Measurements from ENCODE around the gene LRRC52.

- TF ChIP-seq HMGXB4 (CRISPR knock-in tag; IDR thresholded peaks at IDR 0.05; ENCODE audit: borderline replicate concordance) (no peak), CTCF (IDR thresholded peaks at IDR 0.05) (no peak), KDM1A (IDR thresholded peaks at IDR 0.05; ENCODE audit: low read depth) (no peak), BHLHE40 (IDR thresholded peaks at IDR 0.05; ENCODE audit: low read depth, low read length) (no peak), CHD2 (IDR thresholded peaks at IDR 0.05; ENCODE audit: low read length, partially characterized antibody) (no peak), POLR2A (IDR thresholded peaks at IDR 0.05; ENCODE audit: low read length) (no peak), ATOH8 (CRISPR knock-in tag; IDR thresholded peaks at IDR 0.05; ENCODE audit: low read depth) (no peak), NFE2L2 (conservative IDR thresholded peaks at IDR 0.05; ENCODE audit: low read length) (no peak)
Observed at GRCh38 chr1:165542015-165542631, 1.7 kb upstream of the LRRC52 start.
